Measurements from ENCODE around the gene CRK.
A peak's percentile ranks its signal among the peaks of the same experiment; 100 is the strongest.
"Not testable (repeated sequence)": the region's sequence is repeated elsewhere in the genome, so short reads cannot be mapped to it uniquely, and the experiment has no call there.

Gene CRK

GRCh38 chr17:1423456-1424135 is 32.4 kb downstream of the CRK start:
- no peak for DNase-seq (ENCODE audit: low read depth)

- peak; percentile 91 for DNase-seq (ENCODE audit: low read depth)
Measured at GRCh38 chr17:1422885-1423284, 33.1 kb downstream of the CRK start.

DNA sequence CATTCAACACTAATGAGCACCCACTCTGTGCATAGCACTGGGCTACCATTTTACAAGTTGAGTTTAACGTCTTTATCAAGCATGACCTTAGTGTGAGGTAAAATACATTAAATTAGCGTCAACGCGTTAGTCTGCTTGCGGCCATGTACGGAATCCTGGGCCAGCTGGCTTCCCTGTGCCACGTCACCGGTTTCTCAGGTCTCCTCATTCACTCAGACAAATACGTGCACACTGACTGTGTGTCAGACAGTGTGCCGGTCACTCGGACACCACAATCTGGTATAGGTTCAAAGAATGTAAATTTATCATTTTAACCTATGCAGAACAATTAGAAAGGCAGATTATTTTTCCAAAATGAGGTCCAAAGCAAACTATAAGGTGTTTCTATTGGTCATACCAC is 34.6 kb downstream of the CRK start:
- DNase-seq (ENCODE audit: low read depth): no peak

DNA sequence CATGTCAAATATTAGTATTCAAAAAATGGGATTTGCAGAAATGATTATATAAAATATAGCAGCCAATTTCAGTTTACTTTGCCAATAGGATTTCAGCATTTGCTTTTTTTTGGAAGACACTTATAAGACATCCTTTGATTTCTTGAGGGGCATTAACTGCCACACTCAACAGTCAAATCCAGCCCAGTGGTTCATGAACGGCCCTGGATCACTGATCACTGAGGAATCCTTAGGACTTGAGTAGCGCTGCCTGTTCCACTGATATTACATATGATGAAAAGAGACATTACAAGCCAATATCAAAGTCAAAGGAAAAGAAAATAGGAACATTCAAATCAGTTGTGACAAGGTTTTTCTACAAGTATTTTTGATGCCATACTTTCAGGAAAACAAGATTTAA is 35.1 kb downstream of the CRK start:
- no peak for DNase-seq (ENCODE audit: low read depth)

DNA sequence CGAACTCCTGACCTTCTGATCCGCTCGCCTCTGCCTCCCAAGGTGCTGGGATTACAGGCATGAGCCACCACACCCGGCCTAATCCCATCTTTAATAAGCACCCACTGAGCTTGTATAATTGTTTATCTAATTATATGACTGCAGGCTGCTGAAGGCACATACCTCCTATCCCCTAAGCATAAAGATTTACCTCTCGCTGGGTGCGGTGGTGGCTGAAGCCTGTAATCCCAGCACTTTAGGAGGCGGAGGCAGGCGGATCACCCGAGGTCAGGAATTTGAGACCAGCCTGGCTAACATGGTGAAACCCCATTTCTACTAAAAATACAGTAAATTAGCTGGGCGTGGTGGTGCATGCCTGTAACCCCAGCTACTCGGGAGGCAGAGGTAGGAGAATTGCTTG is 35.9 kb downstream of the CRK start:
- DNase-seq (ENCODE audit: low read depth): no peak

- DNase-seq (ENCODE audit: low read depth): not testable (repeated sequence)
Measured at GRCh38 chr17:1418476-1418875, 37.6 kb downstream of the CRK start.

- DNase-seq (ENCODE audit: low read depth): no peak
Measured at GRCh38 chr17:1416414-1416813, 39.6 kb downstream of the CRK start.

DNA sequence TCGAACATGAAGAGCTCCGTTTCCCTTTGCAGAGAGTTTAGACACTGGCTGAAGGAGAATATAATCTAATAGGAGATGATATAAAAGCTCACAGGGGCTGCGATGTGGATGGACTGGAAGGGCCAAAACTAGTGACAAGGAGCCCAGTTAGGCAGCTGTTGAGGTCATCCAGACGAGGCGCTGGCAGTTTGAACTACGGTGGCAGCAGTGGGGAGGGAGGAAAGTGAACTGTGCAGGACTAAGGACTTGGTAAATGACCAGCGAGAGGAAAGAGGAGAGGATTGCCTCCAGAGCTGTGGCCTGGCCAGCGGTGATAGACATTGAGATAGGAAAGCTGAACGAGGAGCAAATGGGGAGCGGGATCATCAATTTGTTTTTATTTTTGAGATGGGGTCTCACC is 41.4 kb downstream of the CRK start:
- no peak for DNase-seq (ENCODE audit: low read depth)

- DNase-seq (ENCODE audit: low read depth): no peak
Measured at GRCh38 chr17:1414001-1414574, 41.9 kb downstream of the CRK start.

GRCh38 chr17:1413281-1413791 is 42.7 kb downstream of the CRK start:
- DNase-seq (ENCODE audit: low read depth): peak; percentile 91

DNA sequence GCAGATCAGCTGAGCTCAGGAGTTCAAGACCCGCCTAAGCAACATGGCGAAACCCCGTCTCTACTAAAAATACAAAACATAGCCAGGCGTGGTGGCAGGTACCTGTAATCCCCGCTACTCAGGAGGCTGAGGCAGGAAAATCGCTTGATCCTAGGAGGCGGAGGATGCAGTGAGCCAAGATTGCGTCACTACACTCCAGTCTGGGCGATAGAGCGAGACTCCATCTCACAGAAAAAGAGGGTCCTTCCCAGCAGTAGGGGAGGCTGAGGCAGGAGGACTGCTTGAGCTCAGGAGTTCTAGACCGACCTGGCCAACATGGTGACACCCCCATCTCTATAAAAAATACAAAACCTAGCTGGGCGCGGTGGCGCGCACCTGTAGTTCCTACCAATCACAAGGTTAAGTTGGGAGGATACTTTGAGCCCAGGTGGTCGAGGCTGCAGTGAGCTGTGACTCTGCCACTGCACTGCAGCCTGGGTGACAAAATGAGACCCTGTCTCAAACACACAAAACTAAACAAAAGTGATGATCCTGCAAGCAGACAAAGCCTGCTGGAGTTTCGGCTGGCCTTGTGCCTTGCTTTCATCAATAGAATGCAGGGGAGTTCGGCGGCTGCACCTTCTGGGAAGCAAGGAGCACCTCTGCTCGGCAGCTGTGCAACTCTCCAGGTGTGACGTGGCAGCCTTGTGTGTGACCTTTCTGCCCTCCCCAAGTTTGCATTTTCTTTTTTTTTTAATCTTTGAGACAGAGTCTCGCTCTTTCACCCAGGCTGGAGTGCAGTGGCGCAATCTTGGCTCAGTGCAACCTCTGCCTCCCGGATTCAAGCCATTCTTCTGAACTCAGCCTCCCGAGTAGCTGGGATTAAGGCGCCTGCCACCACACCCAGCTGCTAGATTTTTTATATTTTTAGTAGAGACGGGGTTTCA is 43.6 kb downstream of the CRK start:
- DNase-seq (ENCODE audit: low read depth): peak; percentile 44

DNA sequence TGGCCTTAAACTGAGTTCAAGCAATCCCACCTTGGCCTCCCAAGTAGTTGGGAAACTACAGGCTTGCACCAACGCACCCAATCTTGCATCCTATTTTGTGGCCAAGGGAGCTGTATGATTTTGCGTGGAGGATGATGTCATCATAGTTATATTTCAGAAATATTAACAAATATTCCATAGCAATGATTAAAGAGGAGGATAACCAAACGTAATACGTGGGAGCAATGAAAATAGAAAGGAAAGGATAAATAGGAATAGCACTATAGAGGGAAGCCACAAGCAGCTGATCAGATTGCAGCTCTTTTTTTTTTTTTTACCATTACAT is 53.8 kb downstream of the CRK start:
- DNase-seq (ENCODE audit: low read depth): no peak

- peak; percentile 95 for DNase-seq (ENCODE audit: low read depth)
Measured at GRCh38 chr17:1399679-1400512, 56.1 kb downstream of the CRK start, which contains the start of gene YWHAE. YWHAE (minus strand) TSS chr17:1400222; CDS start chr17:1400110, 112 bp downstream.

- peak; percentile 42 for DNase-seq (ENCODE audit: low read depth)
Measured at GRCh38 chr17:1398931-1399678, 56.9 kb downstream of the CRK start.

DNA sequence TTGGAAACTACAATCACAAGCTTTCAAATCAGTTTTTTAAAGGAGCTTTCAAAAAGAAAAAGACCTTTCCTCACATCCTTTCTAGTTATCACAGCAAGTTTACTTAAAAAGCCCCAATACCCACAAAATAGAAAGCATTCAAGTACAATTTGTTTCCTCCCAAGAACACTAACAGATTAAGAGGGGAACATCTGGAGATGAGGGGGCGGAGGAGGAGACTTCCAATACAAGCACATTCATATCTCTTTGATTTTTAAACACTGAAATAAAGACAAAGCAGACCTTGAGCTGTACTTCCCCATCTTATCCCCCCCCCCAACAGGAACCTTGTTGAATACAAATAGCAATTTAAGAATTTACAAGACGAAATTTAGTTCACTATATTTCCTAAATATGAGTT is 58.0 kb downstream of the CRK start:
- no peak for DNase-seq (ENCODE audit: low read depth)

DNA sequence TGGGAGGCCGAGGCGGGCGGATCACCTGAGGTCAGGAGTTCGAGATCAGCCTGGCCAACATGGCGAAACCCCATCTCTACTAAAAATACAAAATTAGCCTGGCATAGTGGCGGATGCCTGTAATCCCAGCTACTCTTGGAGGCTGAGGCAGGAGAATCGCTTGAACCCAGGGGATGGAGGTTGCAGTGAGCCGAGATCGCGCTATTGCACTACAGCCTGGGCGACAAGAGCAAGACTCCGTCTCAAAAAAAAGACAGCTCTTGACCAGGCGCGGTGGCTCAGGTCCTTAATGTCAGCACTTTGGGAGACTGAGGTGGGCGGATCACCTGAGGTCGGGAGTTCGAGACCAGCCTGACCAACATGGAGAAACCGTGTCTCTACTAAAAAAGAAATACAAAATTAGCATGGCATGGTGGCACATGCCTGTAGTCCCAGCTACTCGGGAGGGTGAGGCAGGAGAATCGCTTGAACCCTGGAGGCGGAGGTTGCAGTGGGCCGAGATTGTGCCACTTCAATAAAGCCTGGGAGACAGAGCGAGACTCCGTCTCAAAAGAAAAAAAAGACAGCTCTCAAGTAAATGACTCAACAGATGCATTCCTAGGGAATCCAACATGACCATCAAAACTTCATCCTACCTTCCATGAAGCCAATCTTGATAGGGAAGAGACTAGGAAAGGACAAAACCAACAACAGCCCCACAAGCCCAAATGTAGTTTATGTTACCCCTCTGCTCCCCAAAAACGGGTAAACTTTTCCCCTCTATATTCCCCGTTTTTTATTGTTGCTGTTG is 60.0 kb downstream of the CRK start:
- DNase-seq (ENCODE audit: low read depth): not testable (repeated sequence)

DNA sequence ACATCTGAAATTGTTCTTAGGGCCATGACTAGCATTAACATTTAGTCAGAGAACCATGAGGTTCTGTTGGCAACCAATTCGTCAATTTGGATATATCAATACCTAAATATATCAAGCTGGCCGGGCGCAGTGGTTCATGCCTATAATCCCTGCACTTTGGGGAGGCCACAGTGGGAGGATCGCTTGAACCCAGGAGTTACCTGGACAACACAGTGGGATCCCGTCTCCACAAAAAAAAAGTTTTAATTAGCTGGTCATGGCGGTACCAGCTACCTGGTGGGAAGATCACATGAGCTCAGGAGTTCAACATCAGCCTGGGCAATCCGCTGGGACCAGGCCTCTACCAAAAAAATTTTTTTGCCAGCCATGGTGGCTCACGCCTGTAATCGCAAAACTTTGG is 64.5 kb downstream of the CRK start:
- DNase-seq (ENCODE audit: low read depth): no peak

GRCh38 chr17:1390432-1391367 is 65.3 kb downstream of the CRK start:
- DNase-seq (ENCODE audit: low read depth): no peak

Data from fibroblast of gingiva (primary cell).